Memory B cell (primary cell): ENCODE measurements around the gene VPS50.

Experiments
- ATAC-seq: fragments of 150-1000 bp; cut with Tn5 transposase; 2 replicates; pipeline ENCODE4 v1.10.0; 2021; ENCODE audit warnings: low read depth, mild to moderate bottlenecking, moderate library complexity
- DNase-seq, 2 donors: peaks; one replicate each; pipeline ENCODE4 v3.0.0; 2022; ENCODE audit warnings: low spot score in 2 of 2
- H3K27ac Mint-ChIP-seq: one replicate; pipeline ENCODE4 v1.8.0; 2022; ENCODE audit warnings: mild to moderate bottlenecking, moderate library complexity, mixed read lengths
- H3K27me3 Mint-ChIP-seq: one replicate; pipeline ENCODE4 v1.8.0; 2022; ENCODE audit warnings: mixed read lengths
- H3K36me3 Mint-ChIP-seq: one replicate; pipeline ENCODE4 v1.8.0; 2022; ENCODE audit warnings: mild to moderate bottlenecking, mixed read lengths
- H3K4me1 Mint-ChIP-seq: one replicate; pipeline ENCODE4 v1.8.0; 2022; ENCODE audit warnings: mixed read lengths
- H3K4me3 Mint-ChIP-seq: one replicate; pipeline ENCODE4 v1.8.0; 2022; ENCODE audit warnings: mild to moderate bottlenecking, moderate library complexity, mixed read lengths
- H3K9me3 Mint-ChIP-seq: one replicate; pipeline ENCODE4 v1.8.0; 2022; ENCODE audit warnings: mixed read lengths

The VPS50 gene

DNA sequence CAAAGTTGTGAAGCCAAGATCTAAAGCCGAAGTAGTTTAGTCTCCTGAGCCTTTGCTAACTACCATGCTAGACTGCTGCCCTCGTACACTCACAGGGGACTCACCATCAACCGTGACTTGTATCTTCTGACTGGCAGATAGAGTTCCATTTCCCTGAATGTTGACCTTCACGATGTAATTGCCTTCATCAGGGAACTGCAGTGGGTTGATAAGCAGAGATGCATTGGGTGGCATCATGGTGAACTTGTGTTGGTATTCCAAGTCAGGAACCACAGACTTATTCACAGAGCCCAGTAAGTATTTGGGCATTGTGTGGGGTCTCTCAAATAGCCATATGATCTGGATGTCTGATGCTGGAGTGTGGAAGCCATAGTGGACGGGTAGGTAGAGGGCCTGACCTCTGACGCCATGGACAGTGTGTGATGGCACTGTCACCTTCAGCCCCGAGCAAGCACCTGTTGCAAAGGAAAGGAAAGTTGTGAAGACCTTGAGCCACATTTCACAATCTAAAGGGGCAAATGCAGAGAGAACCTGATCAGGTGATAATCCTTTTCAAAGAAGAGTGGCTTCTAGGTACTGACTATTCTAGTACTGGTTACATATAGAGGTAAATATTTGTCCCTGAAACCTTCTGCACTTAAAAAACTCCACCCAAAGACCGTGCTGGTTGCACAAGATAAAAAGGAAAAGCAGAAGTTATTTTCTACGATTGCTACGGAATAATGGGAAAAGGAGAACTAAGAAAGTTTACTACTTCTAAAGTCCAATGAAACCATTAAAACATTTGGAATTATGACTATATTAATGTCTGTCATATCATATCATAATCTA, 13.0 kb upstream of the VPS50 start:
- H3K9me3 Mint-ChIP-seq: no peaks in the 10 kb centered on the region
- DNase-seq (no peak), ATAC-seq (no peak)
- H3K36me3 Mint-ChIP-seq: no peaks in the 10 kb centered on the region
- no peak overlapping the region for H3K4me3 Mint-ChIP-seq
- no peak overlapping the region for H3K27ac Mint-ChIP-seq
- peaks cover 12% of the 10 kb centered on the region for H3K27me3 Mint-ChIP-seq
- no peaks in the 10 kb centered on the region for H3K4me1 Mint-ChIP-seq

DNA sequence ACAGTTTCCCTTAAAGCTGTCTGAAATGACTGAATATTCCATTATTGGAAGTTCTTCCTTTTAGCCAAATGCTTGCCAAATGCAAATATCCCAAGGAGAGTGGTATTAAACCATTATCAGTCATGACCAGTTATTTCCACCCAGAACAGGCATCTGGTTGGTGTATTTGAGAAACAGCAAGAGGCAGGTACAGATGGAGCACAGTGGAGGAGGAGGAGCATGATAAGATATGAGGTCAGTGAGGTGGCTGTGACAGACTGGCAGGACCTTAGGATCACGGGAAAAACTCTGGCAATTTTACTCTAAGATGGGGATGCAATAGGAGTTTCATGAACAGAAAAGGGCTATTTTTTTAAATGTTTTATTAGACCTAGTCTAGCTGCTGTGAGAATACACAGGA, 12.3 kb upstream of the VPS50 start:
- Mint-ChIP-seq H3K27me3 (peaks cover 12% of the 10 kb centered on the region), H3K4me3 (no peak overlapping the region), H3K9me3 (no peaks in the 10 kb centered on the region), H3K4me1 (no peaks in the 10 kb centered on the region), H3K36me3 (no peaks in the 10 kb centered on the region), H3K27ac (no peak overlapping the region)
- DNase-seq (no peak), ATAC-seq (no peak)

DNA sequence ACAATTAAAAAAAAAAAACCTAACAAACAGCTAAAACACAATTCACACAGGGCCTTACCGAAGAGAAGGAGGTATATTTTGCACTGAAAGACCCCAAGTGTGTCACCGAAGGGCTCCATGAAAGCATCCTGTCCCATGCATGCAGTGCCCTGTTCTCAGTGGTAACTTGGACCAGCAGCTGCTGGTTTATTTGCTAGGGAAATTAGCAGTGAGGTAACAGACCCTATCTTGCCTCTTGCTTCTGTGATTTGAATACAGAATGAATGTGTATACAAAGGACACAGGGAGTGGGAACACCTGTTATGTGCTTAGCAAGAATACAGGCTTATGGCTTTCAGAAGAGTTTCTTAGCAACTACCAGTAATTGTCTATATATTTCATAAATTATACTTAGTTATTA, 5.9 kb upstream of the VPS50 start, which contains the start of gene HEPACAM2:
Gene HEPACAM2 (minus strand): TSS at position 160 of the 400 bp plus-strand sequence.
- no peaks in the 10 kb centered on the region for H3K27me3 Mint-ChIP-seq
- peaks cover 3% of the 10 kb centered on the region for H3K4me1 Mint-ChIP-seq
- H3K9me3 Mint-ChIP-seq: no peaks in the 10 kb centered on the region
- H3K36me3 Mint-ChIP-seq: no peaks in the 10 kb centered on the region
- no peak for ATAC-seq
- H3K27ac Mint-ChIP-seq: no peak within 1 kb of the TSS
- no peak for DNase-seq
- H3K4me3 Mint-ChIP-seq: no peak within 1 kb of the TSS

DNA sequence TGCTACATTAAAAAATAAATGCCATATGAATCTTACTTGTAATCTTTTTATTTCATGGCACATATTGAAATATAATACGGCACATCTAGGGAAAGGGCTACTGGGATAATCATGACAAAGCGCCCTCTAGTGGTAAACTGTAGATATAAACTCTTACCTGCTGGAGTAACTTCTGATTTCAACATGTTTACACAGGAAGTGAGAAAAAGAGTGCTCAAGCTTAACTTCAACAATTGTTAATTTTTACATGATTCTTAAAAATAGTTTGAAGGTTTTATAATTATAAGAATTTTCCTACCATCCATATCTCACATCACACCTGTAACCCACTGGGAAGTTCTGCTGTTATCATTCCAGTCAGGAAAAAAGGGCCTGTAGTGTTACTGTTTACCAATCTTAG, 3.9 kb upstream of the VPS50 start:
- no peak overlapping the region for H3K4me3 Mint-ChIP-seq
- peaks cover 3% of the 10 kb centered on the region for H3K4me1 Mint-ChIP-seq
- no peak overlapping the region for H3K27ac Mint-ChIP-seq
- no peaks in the 10 kb centered on the region for H3K36me3 Mint-ChIP-seq
- H3K9me3 Mint-ChIP-seq: no peaks in the 10 kb centered on the region
- no peaks in the 10 kb centered on the region for H3K27me3 Mint-ChIP-seq
- DNase-seq (peak in 1 of 2 donors; percentile 65), ATAC-seq (no peak)

DNA sequence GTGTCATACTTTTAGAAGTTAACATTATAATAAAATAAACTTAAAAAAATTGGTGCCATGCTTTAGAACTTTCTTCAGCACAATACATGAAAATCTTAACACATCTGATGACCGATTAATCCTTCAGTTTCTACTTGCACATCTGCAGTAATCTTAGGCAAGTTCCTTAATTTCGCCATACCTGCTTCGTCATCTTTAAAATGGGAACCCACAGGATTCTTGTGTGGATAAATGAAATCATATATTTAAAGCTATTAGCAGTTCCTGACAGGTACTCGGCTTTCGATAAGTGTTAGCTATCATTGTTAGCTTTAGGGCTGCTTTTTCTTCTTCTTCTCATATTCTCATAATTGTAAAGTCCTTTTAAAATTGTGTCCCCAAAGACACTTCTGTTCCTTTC, 907 bp upstream of the VPS50 start:
- peak overlapping the region; percentile 96 for H3K27ac Mint-ChIP-seq
- no peaks in the 10 kb centered on the region for H3K36me3 Mint-ChIP-seq
- H3K9me3 Mint-ChIP-seq: no peaks in the 10 kb centered on the region
- peaks cover 3% of the 10 kb centered on the region for H3K4me1 Mint-ChIP-seq
- peak overlapping the region; percentile 99 for H3K4me3 Mint-ChIP-seq
- H3K27me3 Mint-ChIP-seq: no peaks in the 10 kb centered on the region
- DNase-seq (no peak), ATAC-seq (no peak)

DNA sequence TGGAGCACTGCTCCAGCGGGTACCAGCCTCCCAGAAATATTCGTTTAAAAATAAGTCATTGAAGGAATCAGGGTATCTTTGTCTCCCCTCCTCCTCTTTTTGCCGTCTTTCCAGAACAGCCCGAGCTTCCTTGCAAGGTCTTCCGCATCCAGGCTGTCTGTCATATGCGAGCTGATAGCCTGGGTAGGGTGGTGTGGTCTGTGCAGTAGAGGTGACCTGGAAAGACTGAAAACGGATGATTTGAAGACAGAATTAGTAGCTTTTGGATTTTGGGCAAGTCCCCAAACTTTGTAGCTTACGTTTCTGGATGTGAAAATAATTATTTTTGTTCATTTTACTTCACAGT, 480 bp downstream of the VPS50 start:
- Mint-ChIP-seq H3K9me3 (no peaks in the 10 kb centered on the region), H3K27me3 (no peaks in the 10 kb centered on the region), H3K4me1 (peaks cover 4% of the 10 kb centered on the region), H3K4me3 (peak overlapping the region; percentile 99), H3K27ac (peak overlapping the region; percentile 96), H3K36me3 (no peaks in the 10 kb centered on the region)
- DNase-seq (no peak), ATAC-seq (no peak)

- no peak for ATAC-seq
- no peaks in the 10 kb centered on the region for H3K36me3 Mint-ChIP-seq
- no peak overlapping the region for H3K27ac Mint-ChIP-seq
- peaks cover 6% of the 10 kb centered on the region for H3K4me1 Mint-ChIP-seq
- no peak overlapping the region for H3K4me3 Mint-ChIP-seq
- no peaks in the 10 kb centered on the region for H3K9me3 Mint-ChIP-seq
- no peak for DNase-seq
- H3K27me3 Mint-ChIP-seq: no peaks in the 10 kb centered on the region
Observed at GRCh38 chr7:93235541-93235940, 3.4 kb downstream of the VPS50 start.

DNA sequence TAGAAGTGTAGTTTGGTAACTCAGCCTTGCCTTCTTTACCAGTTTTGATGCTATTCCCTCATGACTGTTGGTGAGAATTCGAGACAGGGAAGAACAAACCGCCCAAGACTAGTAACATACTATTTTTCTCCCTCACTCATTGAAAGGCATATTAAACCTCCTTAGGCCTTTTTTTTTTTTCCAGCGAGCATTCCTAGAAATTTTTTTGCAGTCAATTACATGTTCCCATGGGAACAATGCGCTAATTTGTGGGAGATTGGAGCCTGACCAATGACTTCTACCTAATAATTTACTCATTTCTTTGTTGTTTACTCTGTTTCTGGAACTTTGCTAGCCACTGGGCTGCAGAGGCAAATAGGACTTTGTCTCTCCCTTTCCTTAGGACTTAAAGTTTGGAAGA, 6.0 kb downstream of the VPS50 start:
- DNase-seq (no peak), ATAC-seq (no peak)
- H3K27me3 Mint-ChIP-seq: no peaks in the 10 kb centered on the region
- H3K4me3 Mint-ChIP-seq: no peak overlapping the region
- H3K36me3 Mint-ChIP-seq: no peaks in the 10 kb centered on the region
- H3K9me3 Mint-ChIP-seq: no peaks in the 10 kb centered on the region
- H3K4me1 Mint-ChIP-seq: peaks cover 6% of the 10 kb centered on the region
- no peak overlapping the region for H3K27ac Mint-ChIP-seq

GRCh38 chr7:93238748-93239147, 6.6 kb downstream of the VPS50 start:
- Mint-ChIP-seq H3K27ac (peak overlapping the region; percentile 1), H3K36me3 (no peaks in the 10 kb centered on the region), H3K4me3 (no peak overlapping the region), H3K27me3 (no peaks in the 10 kb centered on the region), H3K4me1 (peaks cover 6% of the 10 kb centered on the region), H3K9me3 (no peaks in the 10 kb centered on the region)
- DNase-seq (no peak), ATAC-seq (no peak)

- ATAC-seq: no peak
- H3K36me3 Mint-ChIP-seq: no peaks in the 10 kb centered on the region
- H3K9me3 Mint-ChIP-seq: no peaks in the 10 kb centered on the region
- H3K4me1 Mint-ChIP-seq: peaks cover 7% of the 10 kb centered on the region
- H3K4me3 Mint-ChIP-seq: no peak overlapping the region
- no peaks in the 10 kb centered on the region for H3K27me3 Mint-ChIP-seq
- DNase-seq: no peak
- no peak overlapping the region for H3K27ac Mint-ChIP-seq
Observed at GRCh38 chr7:93239824-93240223, 7.7 kb downstream of the VPS50 start.

GRCh38 chr7:93242106-93242505, 9.9 kb downstream of the VPS50 start:
- ATAC-seq: no peak
- no peak for DNase-seq
- Mint-ChIP-seq H3K36me3 (no peaks in the 10 kb centered on the region), H3K27me3 (no peaks in the 10 kb centered on the region), H3K4me3 (no peak overlapping the region), H3K4me1 (peaks cover 8% of the 10 kb centered on the region), H3K27ac (no peak overlapping the region), H3K9me3 (no peaks in the 10 kb centered on the region)

- Mint-ChIP-seq H3K36me3 (peaks cover 2% of the 10 kb centered on the region), H3K27ac (no peak overlapping the region), H3K4me1 (peaks cover 4% of the 10 kb centered on the region), H3K27me3 (no peaks in the 10 kb centered on the region), H3K4me3 (peak overlapping the region; percentile 3), H3K9me3 (no peaks in the 10 kb centered on the region)
- ATAC-seq (no peak), DNase-seq (peak in 1 of 2 donors; percentile 12)
Observed at GRCh38 chr7:93245525-93246432, 13.6 kb downstream of the VPS50 start.

- no peaks in the 10 kb centered on the region for H3K9me3 Mint-ChIP-seq
- H3K27ac Mint-ChIP-seq: no peak overlapping the region
- DNase-seq: no peak
- H3K4me1 Mint-ChIP-seq: peaks cover 6% of the 10 kb centered on the region
- no peak overlapping the region for H3K4me3 Mint-ChIP-seq
- H3K27me3 Mint-ChIP-seq: no peaks in the 10 kb centered on the region
- ATAC-seq: no peak
- H3K36me3 Mint-ChIP-seq: peaks cover 4% of the 10 kb centered on the region
Observed at GRCh38 chr7:93249491-93250148, 17.5 kb downstream of the VPS50 start.

GRCh38 chr7:93258661-93259060, 26.5 kb downstream of the VPS50 start:
- peaks cover 16% of the 10 kb centered on the region for H3K36me3 Mint-ChIP-seq
- H3K9me3 Mint-ChIP-seq: no peaks in the 10 kb centered on the region
- no peak overlapping the region for H3K27ac Mint-ChIP-seq
- DNase-seq: no peak
- no peaks in the 10 kb centered on the region for H3K27me3 Mint-ChIP-seq
- no peaks in the 10 kb centered on the region for H3K4me1 Mint-ChIP-seq
- H3K4me3 Mint-ChIP-seq: no peak overlapping the region
- ATAC-seq: no peak
